OCI-LY1 (cell line): ENCODE measurements around the gene KRT17.
"Not testable (repeated sequence)": the region's sequence is repeated elsewhere in the genome, so short reads cannot be mapped to it uniquely, and the experiment has no call there.

Experiments
- H2AFZ ChIP-seq: fragments of 200-600 bp; sonication (generic), shearing (Covaris generic); 2 replicates; pipeline ENCODE4 v1.6.0; 2014; ENCODE audit warnings: antibody characterized with exemption, mild to moderate bottlenecking, low read length
- H3F3A ChIP-seq: fragments of 200-600 bp; sonication (generic), shearing (Covaris generic); 2 replicates; pipeline ENCODE4 v1.6.0; 2014; ENCODE audit warnings: mild to moderate bottlenecking, antibody characterized with exemption, low read length, moderate library complexity; ENCODE audit not compliant: insufficient read depth
- H3K27ac ChIP-seq: fragments of 200-600 bp; sonication (generic); 2 replicates; pipeline ENCODE4 v1.5.1; 2014; ENCODE audit warnings: low read length, mixed run types, mild to moderate bottlenecking, low read depth; ENCODE audit not compliant: poor library complexity, severe bottlenecking
- H3K27me3 ChIP-seq: fragments of 200-600 bp; sonication (generic); 2 replicates; pipeline ENCODE4 v1.6.0; 2014; ENCODE audit warnings: antibody characterized with exemption, mild to moderate bottlenecking, low read length, moderate library complexity; ENCODE audit not compliant: insufficient read depth
- H3K36me3 ChIP-seq: fragments of 200-600 bp; sonication (generic); 2 replicates; pipeline ENCODE4 v1.6.1; 2014; ENCODE audit warnings: mild to moderate bottlenecking, antibody characterized with exemption, low read length, moderate library complexity, mixed read lengths; ENCODE audit not compliant: insufficient read depth
- H3K4me1 ChIP-seq: fragments of 200-600 bp; sonication (generic); 2 replicates; pipeline ENCODE4 v1.5.1; 2014; ENCODE audit warnings: mild to moderate bottlenecking, low read length, moderate library complexity; ENCODE audit not compliant: insufficient read depth, severe bottlenecking
- H3K4me2 ChIP-seq: fragments of 200-600 bp; sonication (generic), shearing (Covaris generic); 2 replicates; pipeline ENCODE4 v1.6.1; 2014; ENCODE audit warnings: low read length
- H3K4me3 ChIP-seq: fragments of 200-600 bp; sonication (generic); 2 replicates; pipeline ENCODE4 v1.5.1; 2014; ENCODE audit warnings: low read length, low read depth, mild to moderate bottlenecking, mixed read lengths; ENCODE audit not compliant: poor library complexity, severe bottlenecking
- H3K79me2 ChIP-seq: fragments of 200-600 bp; shearing (Covaris generic); 2 replicates; pipeline ENCODE4 v1.6.1; 2016; ENCODE audit warnings: mixed run types, low read length, mixed read lengths; ENCODE audit not compliant: insufficient read depth
- H3K9ac ChIP-seq: fragments of 200-600 bp; sonication (generic), shearing (Covaris generic); 2 replicates; pipeline ENCODE4 v1.6.1; 2014; ENCODE audit warnings: mild to moderate bottlenecking, low read length, mixed read lengths
- H3K9me2 ChIP-seq: fragments of 200-600 bp; sonication (generic), shearing (Covaris generic); 2 replicates; pipeline ENCODE4 v1.6.1; 2014; ENCODE audit warnings: low read depth, mild to moderate bottlenecking, low read length, mixed read lengths
- H3K9me3 ChIP-seq: fragments of 200-600 bp; shearing (Covaris generic); 2 replicates; pipeline ENCODE4 v1.6.1; 2014; ENCODE audit warnings: low read length, mixed read lengths
- H4K20me1 ChIP-seq: fragments of 200-600 bp; sonication (generic), shearing (Covaris generic); 2 replicates; pipeline ENCODE4 v1.6.0; 2016; ENCODE audit warnings: mild to moderate bottlenecking, low read length; ENCODE audit not compliant: insufficient read depth
- EZH2 ChIP-seq: fragments of 200-600 bp; sonication (generic), shearing (Covaris generic); IDR thresholded peaks from 2 replicates; pipeline ENCODE4 v1.8.0; 2017; ENCODE audit warnings: borderline replicate concordance, mixed run types, mild to moderate bottlenecking, antibody characterized with exemption, low read length, moderate library complexity, mixed read lengths
- TF ChIP-seq, protein P1 (sequence below): fragments of 200-600 bp; sonication (generic), shearing (Covaris generic); IDR thresholded peaks from 2 replicates; pipeline ENCODE4 v1.5.1; 2017; ENCODE audit warnings: mild to moderate bottlenecking, antibody characterized with exemption, low read length, moderate library complexity, mixed read lengths

The KRT17 gene

DNA sequence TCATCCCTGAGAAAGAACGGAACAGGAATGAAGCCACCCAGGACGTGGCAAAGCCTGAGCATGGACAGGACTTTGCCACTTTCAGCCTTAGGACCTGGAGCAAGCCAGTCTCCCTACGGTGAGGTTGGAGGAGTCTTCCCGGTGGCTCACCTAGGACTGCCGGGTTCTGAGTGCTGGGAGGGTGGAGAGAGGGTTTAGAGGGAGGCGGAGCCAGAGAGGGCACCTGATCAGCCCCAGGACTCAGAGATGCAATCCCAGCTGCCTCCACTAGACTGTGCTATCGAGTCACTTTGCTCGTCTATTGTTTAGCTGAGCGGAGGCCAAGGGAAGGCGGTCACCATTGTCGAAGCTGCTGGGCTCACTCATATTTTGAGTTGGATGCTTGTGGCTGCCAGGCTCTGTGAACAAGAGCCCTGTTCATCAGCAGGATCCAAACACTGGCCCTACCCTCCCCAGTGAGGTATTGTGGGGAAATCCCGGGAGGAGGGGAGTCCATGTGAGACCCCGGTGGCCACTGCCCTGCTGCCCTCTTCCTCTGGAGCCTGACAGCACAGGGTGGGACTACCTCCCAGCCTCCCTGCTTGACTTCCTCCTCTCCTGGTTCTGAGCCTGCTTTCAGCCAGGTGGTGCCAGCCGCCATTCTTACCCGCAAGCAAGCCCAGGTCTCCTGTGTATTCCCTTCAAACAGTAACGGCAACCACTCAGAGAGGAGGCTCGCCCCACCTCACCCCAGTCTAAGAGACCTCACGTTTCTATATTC lies 44.7 kb downstream of the KRT17 start:
- no peaks in the 10 kb centered on the region for H3K9me3 ChIP-seq
- peak overlapping the region; percentile 53 for H3K4me2 ChIP-seq
- peaks cover 4% of the 10 kb centered on the region for H3K4me1 ChIP-seq
- H2AFZ ChIP-seq = no peak overlapping the region
- H3K27me3 ChIP-seq = no peaks in the 10 kb centered on the region; the same call in 1 of the 2 replicates
- H4K20me1 ChIP-seq = no peaks in the 10 kb centered on the region
- no peaks in the 10 kb centered on the region for H3F3A ChIP-seq
- no peak overlapping the region for H3K27ac ChIP-seq
- H3K9me2 ChIP-seq = no peaks in the 10 kb centered on the region
- no peak overlapping the region for H3K9ac ChIP-seq
- H3K4me3 ChIP-seq = peak overlapping the region; percentile 33
- no peaks in the 10 kb centered on the region for H3K79me2 ChIP-seq
- H3K36me3 ChIP-seq = no peaks in the 10 kb centered on the region
- no peak for TF ChIP-seq EZH2
- TF ChIP-seq, protein P1, sequence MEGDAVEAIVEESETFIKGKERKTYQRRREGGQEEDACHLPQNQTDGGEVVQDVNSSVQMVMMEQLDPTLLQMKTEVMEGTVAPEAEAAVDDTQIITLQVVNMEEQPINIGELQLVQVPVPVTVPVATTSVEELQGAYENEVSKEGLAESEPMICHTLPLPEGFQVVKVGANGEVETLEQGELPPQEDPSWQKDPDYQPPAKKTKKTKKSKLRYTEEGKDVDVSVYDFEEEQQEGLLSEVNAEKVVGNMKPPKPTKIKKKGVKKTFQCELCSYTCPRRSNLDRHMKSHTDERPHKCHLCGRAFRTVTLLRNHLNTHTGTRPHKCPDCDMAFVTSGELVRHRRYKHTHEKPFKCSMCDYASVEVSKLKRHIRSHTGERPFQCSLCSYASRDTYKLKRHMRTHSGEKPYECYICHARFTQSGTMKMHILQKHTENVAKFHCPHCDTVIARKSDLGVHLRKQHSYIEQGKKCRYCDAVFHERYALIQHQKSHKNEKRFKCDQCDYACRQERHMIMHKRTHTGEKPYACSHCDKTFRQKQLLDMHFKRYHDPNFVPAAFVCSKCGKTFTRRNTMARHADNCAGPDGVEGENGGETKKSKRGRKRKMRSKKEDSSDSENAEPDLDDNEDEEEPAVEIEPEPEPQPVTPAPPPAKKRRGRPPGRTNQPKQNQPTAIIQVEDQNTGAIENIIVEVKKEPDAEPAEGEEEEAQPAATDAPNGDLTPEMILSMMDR = peak; percentile 77

DNA sequence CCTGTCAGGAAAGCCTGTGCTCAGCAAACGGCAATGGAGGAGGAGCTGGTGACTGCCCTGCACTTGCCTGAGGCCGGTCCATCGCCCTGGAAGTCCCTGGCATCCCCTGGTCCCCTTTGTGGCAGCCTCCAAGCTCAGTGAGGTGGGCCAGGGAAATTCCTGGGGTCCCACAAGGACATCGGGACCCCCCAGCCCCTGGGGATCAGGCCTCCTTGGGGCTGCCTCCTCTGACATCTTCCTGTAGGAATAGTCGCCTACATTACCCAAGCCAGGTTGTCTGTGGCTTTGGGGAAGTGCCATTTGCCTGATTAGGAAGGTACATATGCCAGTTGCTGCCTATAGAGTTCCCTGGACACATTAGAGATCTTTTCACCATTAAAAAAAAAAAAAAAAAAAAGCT lies 45.4 kb downstream of the KRT17 start:
- Histone ChIP-seq H2AFZ (no peak overlapping the region), H3K4me1 (peaks cover 4% of the 10 kb centered on the region), H3K27ac (no peak overlapping the region), H3K4me3 (no peak overlapping the region), H3K9ac (no peak overlapping the region), H3K9me2 (no peaks in the 10 kb centered on the region), H3K36me3 (no peaks in the 10 kb centered on the region), H3K9me3 (no peaks in the 10 kb centered on the region), H3K4me2 (peak overlapping the region; percentile 53; the same call in 1 of the 2 replicates), H3K27me3 (no peaks in the 10 kb centered on the region; the same call in 1 of the 2 replicates), H4K20me1 (no peaks in the 10 kb centered on the region), H3K79me2 (no peaks in the 10 kb centered on the region), H3F3A (no peaks in the 10 kb centered on the region)
- TF ChIP-seq, protein P1 = no peak
- TF ChIP-seq EZH2 = no peak

DNA sequence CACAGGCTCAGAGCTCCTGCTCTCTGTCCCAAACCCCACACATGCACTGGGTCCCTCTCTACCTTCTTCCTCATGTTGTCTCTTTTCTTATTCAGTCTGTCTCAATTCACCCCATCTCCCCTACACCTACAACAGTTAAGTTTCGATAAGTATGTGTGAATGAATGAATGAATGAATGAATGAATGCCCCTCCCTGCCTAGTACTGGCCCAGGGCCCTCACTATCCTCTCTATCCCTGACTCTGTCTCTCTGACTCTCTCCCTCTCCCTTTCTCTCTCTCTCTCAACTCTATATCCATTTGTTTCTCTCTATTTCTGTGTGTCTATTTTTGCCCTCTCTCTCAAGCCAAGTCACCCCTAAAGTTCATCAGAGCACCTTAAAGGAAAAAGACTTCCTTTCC lies 45.8 kb downstream of the KRT17 start:
- Histone ChIP-seq H3K27me3 (no peaks in the 10 kb centered on the region; the same call in 1 of the 2 replicates), H3K9me3 (no peaks in the 10 kb centered on the region), H2AFZ (no peak overlapping the region), H4K20me1 (no peaks in the 10 kb centered on the region), H3K9ac (no peak overlapping the region), H3K36me3 (no peaks in the 10 kb centered on the region), H3K4me3 (no peak overlapping the region), H3K4me2 (no peak overlapping the region), H3K79me2 (no peaks in the 10 kb centered on the region), H3K9me2 (no peaks in the 10 kb centered on the region), H3F3A (no peaks in the 10 kb centered on the region), H3K27ac (no peak overlapping the region), H3K4me1 (peaks cover 4% of the 10 kb centered on the region)
- no peak for TF ChIP-seq EZH2
- TF ChIP-seq, protein P1 = no peak

DNA sequence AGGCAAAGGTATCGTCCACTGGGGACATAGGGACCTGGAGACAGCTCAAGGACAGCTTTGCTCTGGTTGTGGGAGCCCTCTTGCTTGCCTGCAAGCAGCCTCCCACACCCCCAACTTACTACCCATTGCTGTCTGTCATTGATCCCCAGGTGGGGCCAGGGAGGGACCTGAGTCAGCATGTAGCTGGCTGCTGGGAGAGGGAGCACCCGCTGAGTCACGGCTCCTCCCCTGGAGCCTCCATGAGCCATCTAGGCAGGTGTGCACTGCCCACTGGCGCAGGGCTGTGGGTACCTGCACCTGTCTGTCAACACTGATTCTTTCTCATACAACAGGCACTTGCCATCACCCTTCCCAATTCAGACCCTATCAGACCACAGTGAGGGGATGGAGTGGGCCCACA lies 47.6 kb downstream of the KRT17 start:
- not testable (repeated sequence) for H3K4me1 ChIP-seq, H2AFZ ChIP-seq, H3K79me2 ChIP-seq, H3K27ac ChIP-seq, H4K20me1 ChIP-seq, H3K9me2 ChIP-seq, H3K4me2 ChIP-seq, H3F3A ChIP-seq, H3K36me3 ChIP-seq, H3K9me3 ChIP-seq, H3K4me3 ChIP-seq, H3K9ac ChIP-seq, H3K27me3 ChIP-seq
